ENCODE results near the gene PIK3C2A. TPM values are rescaled to one million over a fixed set of nuclear protein-coding genes. Genes with fewer than 3 reads are reported as not detected.
A peak's percentile ranks its signal among the peaks of the same experiment; 100 is the strongest.
"Not testable (repeated sequence)": the region's sequence is repeated elsewhere in the genome, so short reads cannot be mapped to it uniquely, and the experiment has no call there.

PIK3C2A gene
- total RNA-seq, 2 experiments from 2014 or later = 23.3 to 27.3 TPM

GRCh38 chr11:17230867-17231851 lies 23.4 kb upstream of the PIK3C2A start:
- no peak overlapping the region for H3K27ac Mint-ChIP-seq
- H3K4me1 Mint-ChIP-seq = peaks cover 16% of the 10 kb centered on the region
- no peaks in the 10 kb centered on the region for H3K9me3 Mint-ChIP-seq (ENCODE audit: low read depth)
- H3K36me3 Mint-ChIP-seq (ENCODE audit: low read depth) = no peaks in the 10 kb centered on the region
- no peak overlapping the region for H3K4me3 Mint-ChIP-seq
- peaks cover 8% of the 10 kb centered on the region for H3K27me3 Mint-ChIP-seq
- DNase-seq = peak; percentile 67
- POLR2A ChIA-PET = interaction anchor here (0.7 kb wide), 1 partner anchor 1789 kb away, joined by 4 read pairs; no protein-coding TSS in a partner anchor
- ATAC-seq = peak; percentile 94
- intact Hi-C loops (cut with DNase I, micrococcal nuclease) = loop anchor here (1.0 to 2.0 kb wide), 13 partner anchors 22 to 297 kb away; partner anchors contain the start of genes NUCB2 (in 2 of the 2) and NCR3LG1 (in 1 of the 2)
- CTCF ChIA-PET = interaction anchor here (0.6 to 2.7 kb wide), 28 partner anchors 9 to 437 kb away, joined by 3 to 25 read pairs (median 5); partner anchors contain the start of gene PIK3C2A

GRCh38 chr11:17229481-17230152 lies 21.8 kb upstream of the PIK3C2A start:
- ChIA-PET POLR2A (interaction anchor here (1.5 kb wide), 1 partner anchor 69 kb away, joined by 3 read pairs; no protein-coding TSS in a partner anchor), CTCF (interaction anchor here (0.6 to 2.7 kb wide), 44 partner anchors 7 to 391 kb away, joined by 3 to 25 read pairs (median 4); partner anchors contain the start of genes NUCB2 and PIK3C2A)
- no peaks in the 10 kb centered on the region for H3K36me3 Mint-ChIP-seq (ENCODE audit: low read depth)
- no peaks in the 10 kb centered on the region for H3K9me3 Mint-ChIP-seq (ENCODE audit: low read depth)
- DNase-seq (no peak), ATAC-seq (no peak)
- peaks cover 16% of the 10 kb centered on the region for H3K4me1 Mint-ChIP-seq
- intact Hi-C loops (cut with DNase I, micrococcal nuclease) = loop anchor here (1.0 to 2.0 kb wide), 7 partner anchors 21 to 299 kb away; no protein-coding TSS in a partner anchor
- no peak overlapping the region for H3K27ac Mint-ChIP-seq
- H3K27me3 Mint-ChIP-seq = peaks cover 4% of the 10 kb centered on the region
- H3K4me3 Mint-ChIP-seq = no peak overlapping the region

GRCh38 chr11:17228186-17228925 lies 20.6 kb upstream of the PIK3C2A start:
- H3K9me3 Mint-ChIP-seq (ENCODE audit: low read depth); H3K4me3 Mint-ChIP-seq; DNase-seq; H3K27ac Mint-ChIP-seq; intact Hi-C loops (cut with DNase I, micrococcal nuclease); ATAC-seq; H3K36me3 Mint-ChIP-seq (ENCODE audit: low read depth); H3K27me3 Mint-ChIP-seq; POLR2A ChIA-PET: not testable (repeated sequence)
- CTCF ChIA-PET = interaction anchor here (0.6 to 2.7 kb wide), 7 partner anchors 9 to 279 kb away, joined by 3 to 11 read pairs (median 5); no protein-coding TSS in a partner anchor
- H3K4me1 Mint-ChIP-seq = peaks cover 16% of the 10 kb centered on the region

- no peaks in the 10 kb centered on the region for H3K27me3 Mint-ChIP-seq
- no peak for ATAC-seq
- intact Hi-C loops (cut with DNase I, micrococcal nuclease) = no loop called here
- ChIA-PET CTCF (interaction anchor here (0.8 kb wide), 1 partner anchor 1922 kb away, joined by 3 read pairs; no protein-coding TSS in a partner anchor), POLR2A (no interaction called here)
- H3K9me3 Mint-ChIP-seq (ENCODE audit: low read depth) = no peaks in the 10 kb centered on the region
- no peak overlapping the region for H3K27ac Mint-ChIP-seq
- DNase-seq = no peak
- no peaks in the 10 kb centered on the region for H3K4me1 Mint-ChIP-seq
- H3K4me3 Mint-ChIP-seq = no peak overlapping the region
- H3K36me3 Mint-ChIP-seq (ENCODE audit: low read depth) = no peaks in the 10 kb centered on the region
These were observed 16.9 kb upstream of the PIK3C2A start for GRCh38 chr11:17224727-17225126.

- intact Hi-C loops (cut with DNase I, micrococcal nuclease) = no loop called here
- Mint-ChIP-seq H3K9me3 (ENCODE audit: low read depth) (no peaks in the 10 kb centered on the region), H3K4me1 (no peaks in the 10 kb centered on the region), H3K27me3 (no peaks in the 10 kb centered on the region), H3K36me3 (ENCODE audit: low read depth) (no peaks in the 10 kb centered on the region), H3K4me3 (no peak overlapping the region), H3K27ac (no peak overlapping the region)
- ATAC-seq = no peak
- no peak for DNase-seq
- CTCF ChIA-PET = interaction anchor here (0.6 to 1.6 kb wide), 8 partner anchors 8 to 447 kb away, joined by 3 to 8 read pairs (median 3); no protein-coding TSS in a partner anchor
- POLR2A ChIA-PET = no interaction called here
These were observed 14.2 kb upstream of the PIK3C2A start for GRCh38 chr11:17221968-17222367.

- DNase-seq = no peak
- Mint-ChIP-seq H3K4me1 (no peaks in the 10 kb centered on the region), H3K27ac (no peak overlapping the region), H3K36me3 (ENCODE audit: low read depth) (no peaks in the 10 kb centered on the region), H3K4me3 (no peak overlapping the region), H3K27me3 (peaks cover 6% of the 10 kb centered on the region), H3K9me3 (ENCODE audit: low read depth) (no peaks in the 10 kb centered on the region)
- no peak for ATAC-seq
- ChIA-PET POLR2A (no interaction called here), CTCF (interaction anchor here (0.7 to 1.2 kb wide), 2 partner anchors 11 to 1898 kb away, joined by 3 to 9 read pairs; no protein-coding TSS in a partner anchor)
- intact Hi-C loops (cut with DNase I, micrococcal nuclease) = no loop called here
These were observed 11.2 kb upstream of the PIK3C2A start for GRCh38 chr11:17219016-17219415.

- H3K4me3 Mint-ChIP-seq = no peak overlapping the region
- no peak overlapping the region for H3K27ac Mint-ChIP-seq
- CTCF ChIA-PET = interaction anchor here (0.7 to 1.2 kb wide), 2 partner anchors 11 to 1898 kb away, joined by 3 to 9 read pairs; no protein-coding TSS in a partner anchor
- DNase-seq (no peak), ATAC-seq (no peak)
- POLR2A ChIA-PET = no interaction called here
- no peaks in the 10 kb centered on the region for H3K36me3 Mint-ChIP-seq (ENCODE audit: low read depth)
- intact Hi-C loops (cut with DNase I, micrococcal nuclease) = no loop called here
- H3K4me1 Mint-ChIP-seq = no peaks in the 10 kb centered on the region
- H3K27me3 Mint-ChIP-seq = peaks cover 6% of the 10 kb centered on the region
- H3K9me3 Mint-ChIP-seq (ENCODE audit: low read depth) = no peaks in the 10 kb centered on the region
These were observed 10.6 kb upstream of the PIK3C2A start for GRCh38 chr11:17218403-17218802.

GRCh38 chr11:17217401-17217800 lies 9.6 kb upstream of the PIK3C2A start:
- POLR2A ChIA-PET = no interaction called here

GRCh38 chr11:17214338-17214737 lies 6.6 kb upstream of the PIK3C2A start:
- ChIA-PET POLR2A (no interaction called here), CTCF (interaction anchor here (0.5 to 1.6 kb wide), 2 partner anchors 11 to 15 kb away, joined by 5 to 11 read pairs; no protein-coding TSS in a partner anchor)
- no peak for DNase-seq
- H3K9me3 Mint-ChIP-seq (ENCODE audit: low read depth) = no peaks in the 10 kb centered on the region
- H3K4me1 Mint-ChIP-seq = peaks cover 8% of the 10 kb centered on the region
- peaks cover 2% of the 10 kb centered on the region for H3K36me3 Mint-ChIP-seq (ENCODE audit: low read depth)
- no peak overlapping the region for H3K4me3 Mint-ChIP-seq
- no peak overlapping the region for H3K27ac Mint-ChIP-seq
- no peak for ATAC-seq
- intact Hi-C loops (cut with DNase I, micrococcal nuclease) = no loop called here
- peaks cover 6% of the 10 kb centered on the region for H3K27me3 Mint-ChIP-seq

More at GRCh38 chr11:17217401-17217800, 9.6 kb upstream of the PIK3C2A start:
- H3K4me1 Mint-ChIP-seq = no peaks in the 10 kb centered on the region
- DNase-seq (no peak), ATAC-seq (no peak)
- H3K4me3 Mint-ChIP-seq = no peak overlapping the region
- CTCF ChIA-PET = interaction anchor here (1.3 to 1.9 kb wide), 2 partner anchors 13 to 14 kb away, joined by 3 to 7 read pairs; no protein-coding TSS in a partner anchor
- no peak overlapping the region for H3K27ac Mint-ChIP-seq
- peaks cover 2% of the 10 kb centered on the region for H3K36me3 Mint-ChIP-seq (ENCODE audit: low read depth)
- no peaks in the 10 kb centered on the region for H3K9me3 Mint-ChIP-seq (ENCODE audit: low read depth)
- intact Hi-C loops (cut with DNase I, micrococcal nuclease) = no loop called here
- peaks cover 6% of the 10 kb centered on the region for H3K27me3 Mint-ChIP-seq

GRCh38 chr11:17211286-17211685 lies 3.5 kb upstream of the PIK3C2A start:
- Mint-ChIP-seq H3K36me3 (ENCODE audit: low read depth) (peaks cover 2% of the 10 kb centered on the region), H3K27ac (no peak overlapping the region), H3K4me1 (peaks cover 26% of the 10 kb centered on the region), H3K9me3 (ENCODE audit: low read depth) (no peaks in the 10 kb centered on the region), H3K27me3 (peaks cover 4% of the 10 kb centered on the region), H3K4me3 (no peak overlapping the region)
- intact Hi-C loops (cut with DNase I, micrococcal nuclease) = no loop called here
- POLR2A ChIA-PET = no interaction called here
- CTCF ChIA-PET = interaction anchor here (3.4 kb wide), 1 partner anchor 19 kb away, joined by 13 read pairs; no protein-coding TSS in a partner anchor
- DNase-seq = no peak
- ATAC-seq = no peak

Measured in activated CD4-positive, alpha-beta T cell treated with anti-CD3 and anti-CD28 coated beads for 36 hours (primary cell).